AG04450 (cell line): Measurements from ENCODE around the gene A3GALT2. TPM values are rescaled to one million over a fixed set of nuclear protein-coding genes. Genes with fewer than 3 reads are reported as not detected.
A peak's percentile ranks its signal among the peaks of the same experiment; 100 is the strongest.

Source experiments
- CTCF ChIA-PET: fragments of 300-600, 350-600 bp; formaldehyde crosslinking; extraction: SDS; loops from one replicate; lab custom pipeline; 2022; ENCODE audit warnings: antibody characterized with exemption, inconsistent platforms; lab: Charles Lee
- POLR2A ChIA-PET: fragments of 350-600 bp; formaldehyde crosslinking; extraction: SDS; loops from one replicate; lab custom pipeline; 2021; ENCODE audit warnings: antibody characterized with exemption, inconsistent platforms; lab: Yijun Ruan, JAX
- DNase-seq: peaks from one replicate; pipeline ENCODE4 v3.0.0-alpha.2; 2011; ENCODE audit warnings: low read depth, low spot score
- H3K27ac ChIP-seq: one replicate; pipeline ENCODE4 v1.5.1; 2012; ENCODE audit warnings: low read depth, low read length, control low read depth
- H3K27me3 ChIP-seq: one replicate; pipeline ENCODE4 v1.6.0; 2012; ENCODE audit warnings: low read length; ENCODE audit not compliant: control insufficient read depth, insufficient read depth
- H3K4me3 ChIP-seq: 2 replicates; pipeline ENCODE4 v1.5.1; 2011; ENCODE audit warnings: mild to moderate bottlenecking, low read depth, low read length, control low read depth
- H3K9me3 ChIP-seq: 2 replicates; pipeline ENCODE4 v1.5.1; 2012; ENCODE audit warnings: low read length; ENCODE audit not compliant: control insufficient read depth, insufficient read depth
- polyA minus RNA-seq: library from RNA; depleted of rRNA, polyadenylated mRNA; stranded (reverse); fragments of >200 nt; gene quantifications from 2 replicates; pipeline ENCODE4 v1.2.3, GENCODE V29; 2011; rRNA and poly(A)+ RNA removed
- polyA plus RNA-seq: library from polyadenylated mRNA; depleted of rRNA; stranded (reverse); fragments of >200 nt; gene quantifications from 2 replicates; pipeline ENCODE4 v1.2.3, GENCODE V29; 2011; rRNA removed
- TF ChIP-seq, protein P1 (sequence below): IDR thresholded peaks from 2 replicates; pipeline ENCODE4 v1.5.1; 2011; ENCODE audit warnings: low read depth, low read length, control low read depth, inconsistent platforms

Gene A3GALT2
- not detected in 2 replicates for polyA plus RNA-seq
- polyA minus RNA-seq: not detected in 2 replicates

DNA sequence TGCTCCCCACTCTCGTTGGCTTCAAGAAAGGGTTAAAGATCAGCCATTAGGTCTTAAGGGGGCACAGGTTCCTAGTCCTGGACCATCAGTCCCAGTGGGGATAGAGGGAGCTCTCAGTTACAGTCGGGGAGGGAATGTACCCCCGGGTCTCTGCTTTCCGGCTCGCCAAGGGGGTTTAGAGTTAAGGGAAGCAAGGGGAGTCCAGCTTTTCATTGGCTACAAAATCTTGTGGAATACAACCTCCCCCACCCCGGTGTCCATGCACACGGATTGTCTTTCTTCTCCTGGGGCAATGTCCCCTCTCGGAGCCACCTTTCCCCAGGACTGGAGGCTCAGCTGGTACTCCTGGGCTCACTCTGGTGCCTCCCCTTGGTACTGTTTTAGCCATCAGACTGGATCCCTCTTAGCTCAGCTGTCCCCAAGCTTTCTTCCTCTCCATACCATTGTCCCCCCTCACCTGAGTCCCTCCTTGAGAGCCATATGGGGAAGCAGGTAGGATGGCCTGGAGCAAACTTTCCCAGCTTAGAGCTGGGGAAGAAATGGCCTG is at the start of gene A3GALT2:
Gene A3GALT2 (minus strand): TSS at position 480 of the 547 bp plus-strand sequence. CDS start 0 bp downstream, at position 480.
- H3K27me3 ChIP-seq: no peaks in the 10 kb centered on the region
- peak within 1 kb of the TSS; percentile 21 for H3K27ac ChIP-seq
- TF ChIP-seq, protein P1, sequence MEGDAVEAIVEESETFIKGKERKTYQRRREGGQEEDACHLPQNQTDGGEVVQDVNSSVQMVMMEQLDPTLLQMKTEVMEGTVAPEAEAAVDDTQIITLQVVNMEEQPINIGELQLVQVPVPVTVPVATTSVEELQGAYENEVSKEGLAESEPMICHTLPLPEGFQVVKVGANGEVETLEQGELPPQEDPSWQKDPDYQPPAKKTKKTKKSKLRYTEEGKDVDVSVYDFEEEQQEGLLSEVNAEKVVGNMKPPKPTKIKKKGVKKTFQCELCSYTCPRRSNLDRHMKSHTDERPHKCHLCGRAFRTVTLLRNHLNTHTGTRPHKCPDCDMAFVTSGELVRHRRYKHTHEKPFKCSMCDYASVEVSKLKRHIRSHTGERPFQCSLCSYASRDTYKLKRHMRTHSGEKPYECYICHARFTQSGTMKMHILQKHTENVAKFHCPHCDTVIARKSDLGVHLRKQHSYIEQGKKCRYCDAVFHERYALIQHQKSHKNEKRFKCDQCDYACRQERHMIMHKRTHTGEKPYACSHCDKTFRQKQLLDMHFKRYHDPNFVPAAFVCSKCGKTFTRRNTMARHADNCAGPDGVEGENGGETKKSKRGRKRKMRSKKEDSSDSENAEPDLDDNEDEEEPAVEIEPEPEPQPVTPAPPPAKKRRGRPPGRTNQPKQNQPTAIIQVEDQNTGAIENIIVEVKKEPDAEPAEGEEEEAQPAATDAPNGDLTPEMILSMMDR: no peak
- ChIA-PET POLR2A (interaction anchor here (0.9 to 1.6 kb wide), 2 partner anchors 29 to 148 kb away, joined by 3 to 5 read pairs; no protein-coding TSS in a partner anchor), CTCF (interaction anchor here (2.3 to 3.2 kb wide), 2 partner anchors 25 to 150 kb away, joined by 11 to 12 read pairs; no protein-coding TSS in a partner anchor)
- DNase-seq: no peak
- H3K9me3 ChIP-seq: no peaks in the 10 kb centered on the region
- no peak within 1 kb of the TSS for H3K4me3 ChIP-seq

DNA sequence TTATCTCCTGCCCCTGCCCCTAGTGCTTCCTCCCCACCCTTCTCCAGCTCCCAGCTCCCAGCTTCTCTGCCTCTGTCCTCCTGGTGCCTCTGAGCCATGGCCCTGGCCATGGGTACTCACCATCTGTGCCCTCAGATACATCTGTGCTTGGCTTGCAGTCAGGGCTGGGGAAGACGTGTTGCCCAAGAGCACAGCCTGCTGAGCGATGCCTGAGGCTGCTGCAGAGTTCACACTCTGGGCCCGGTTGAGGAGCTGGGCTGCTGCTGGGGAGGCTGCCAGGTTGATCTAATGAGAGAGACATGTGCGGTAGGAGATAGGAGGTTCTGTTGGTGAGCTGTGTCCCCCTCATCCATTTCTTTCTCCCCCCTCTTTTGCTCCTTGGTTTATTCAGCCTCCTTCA is 49.4 kb upstream of the A3GALT2 start:
- TF ChIP-seq, protein P1: no peak
- H3K4me3 ChIP-seq: no peak overlapping the region
- no peak for DNase-seq
- peaks cover 4% of the 10 kb centered on the region; the same call in 1 of the 2 replicates for H3K9me3 ChIP-seq
- H3K27me3 ChIP-seq: no peaks in the 10 kb centered on the region
- no peak overlapping the region for H3K27ac ChIP-seq
- ChIA-PET POLR2A (no interaction called here), CTCF (interaction anchor here (0.7 to 5.2 kb wide), 5 partner anchors 19 to 206 kb away, joined by 3 to 51 read pairs (median 15); no protein-coding TSS in a partner anchor)

DNA sequence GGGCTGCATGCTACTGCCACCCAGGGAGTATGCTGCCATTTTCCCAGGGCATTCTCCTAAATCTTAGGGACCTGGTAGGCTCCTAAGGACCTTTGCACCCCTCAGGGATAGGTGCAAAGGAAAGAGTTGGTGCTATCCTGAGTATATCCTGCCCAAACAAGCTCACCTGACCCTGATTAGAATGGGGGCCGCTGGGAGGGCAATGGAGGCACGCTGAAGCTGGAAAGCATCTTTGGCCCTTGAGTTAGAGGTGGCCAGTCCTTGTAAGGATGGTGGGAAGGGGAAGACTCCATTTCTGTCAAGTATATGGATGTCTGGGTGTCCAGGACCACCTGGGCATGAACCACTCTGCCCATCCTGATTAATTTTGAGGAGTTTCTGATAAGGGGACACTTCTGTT is 48.9 kb upstream of the A3GALT2 start:
- CTCF ChIA-PET: interaction anchor here (0.9 to 5.2 kb wide), 5 partner anchors 10 to 101 kb away, joined by 3 to 51 read pairs (median 15); no protein-coding TSS in a partner anchor
- Histone ChIP-seq H3K27me3 (no peaks in the 10 kb centered on the region), H3K27ac (no peak overlapping the region), H3K9me3 (peaks cover 4% of the 10 kb centered on the region; the same call in 1 of the 2 replicates), H3K4me3 (no peak overlapping the region)
- POLR2A ChIA-PET: no interaction called here
- no peak for DNase-seq
- TF ChIP-seq, protein P1: no peak

DNA sequence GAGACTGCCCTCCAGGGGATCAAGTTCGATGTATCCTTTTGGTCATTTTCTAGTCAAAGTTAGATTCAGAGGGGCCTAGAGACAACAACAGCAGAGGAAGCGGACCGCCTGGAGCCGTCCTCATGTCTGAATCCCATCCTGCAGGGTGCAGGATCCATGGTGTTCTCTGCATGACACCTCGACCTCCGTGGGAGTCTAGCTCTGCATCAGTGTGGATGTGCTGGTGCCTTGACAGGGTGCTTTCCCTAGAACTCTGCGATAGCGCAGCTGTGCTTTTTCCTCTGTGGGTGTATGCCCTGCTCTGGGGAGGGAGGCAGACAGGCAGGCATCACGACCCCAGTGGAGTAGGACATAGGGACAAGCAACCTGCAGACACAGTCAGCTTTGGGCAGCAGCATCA is 48.2 kb upstream of the A3GALT2 start:
- peaks cover 4% of the 10 kb centered on the region; the same call in 1 of the 2 replicates for H3K9me3 ChIP-seq
- TF ChIP-seq, protein P1: no peak
- CTCF ChIA-PET: interaction anchor here (1.0 to 5.2 kb wide), 6 partner anchors 11 to 101 kb away, joined by 3 to 51 read pairs (median 10); no protein-coding TSS in a partner anchor
- no peak for DNase-seq
- H3K27ac ChIP-seq: no peak overlapping the region
- H3K4me3 ChIP-seq: no peak overlapping the region
- H3K27me3 ChIP-seq: no peaks in the 10 kb centered on the region
- POLR2A ChIA-PET: no interaction called here

DNA sequence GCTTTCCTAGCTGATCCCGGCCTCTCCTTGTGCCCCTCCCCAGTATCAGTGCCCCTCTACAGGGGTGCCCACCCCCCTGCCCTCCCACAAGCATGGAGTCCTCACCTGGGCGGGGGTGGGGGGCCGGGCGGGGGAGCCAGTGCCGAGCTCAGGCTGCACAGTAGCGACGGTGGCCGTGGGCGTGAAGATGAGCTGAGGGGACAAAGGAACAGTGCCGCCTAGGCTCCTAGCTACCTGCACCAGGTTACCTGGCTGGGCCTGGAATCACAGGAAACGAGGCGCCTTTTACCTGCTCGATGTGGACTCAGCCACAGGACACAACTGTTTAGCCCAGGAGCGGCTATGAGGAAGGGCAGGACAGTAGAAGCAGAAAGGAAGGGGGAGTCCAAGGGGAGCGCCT is 47.5 kb upstream of the A3GALT2 start:
- DNase-seq: no peak
- ChIA-PET CTCF (interaction anchor here (0.6 to 5.2 kb wide), 8 partner anchors 64 to 275 kb away, joined by 3 to 51 read pairs (median 4); no protein-coding TSS in a partner anchor), POLR2A (no interaction called here)
- Histone ChIP-seq H3K4me3 (no peak overlapping the region), H3K9me3 (peaks cover 4% of the 10 kb centered on the region; the same call in 1 of the 2 replicates), H3K27me3 (no peaks in the 10 kb centered on the region), H3K27ac (no peak overlapping the region)
- TF ChIP-seq, protein P1: no peak
